ENCODE data around the gene GHRL. TPM values are rescaled to one million over a fixed set of nuclear protein-coding genes. Genes with fewer than 3 reads are reported as not detected.

GHRL gene
- total RNA-seq, 1 experiment from 2014 or later: not detected

DNA sequence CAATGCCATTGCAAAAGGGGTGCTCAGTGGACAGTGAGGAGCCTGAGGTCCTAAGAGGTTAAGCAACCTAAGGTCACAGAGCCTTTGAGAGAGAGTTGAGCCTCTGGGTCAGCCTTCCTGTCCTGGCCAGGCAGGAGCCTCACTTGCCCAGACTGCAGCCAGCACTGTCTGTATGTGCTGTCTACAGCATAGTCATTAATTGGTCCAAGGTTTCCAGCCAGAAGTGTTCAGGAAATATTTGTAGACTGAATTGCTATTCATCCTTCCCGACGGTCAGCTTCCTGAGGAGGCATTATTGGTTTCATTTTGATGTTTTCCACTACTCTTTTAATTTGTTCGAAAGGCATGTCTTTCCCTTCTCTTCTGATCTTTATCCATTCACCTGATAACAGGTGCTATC is 20.1 kb upstream of the GHRL start:
- RAD21 ChIA-PET (ENCODE audit: low non-redundant PET in 1 of 2, low total read pairs in 2 of 2, uncharacterized antibody in 2 of 2, unreplicated experiment in 2 of 2): no interaction called here

More for the DNA sequence above, 20.1 kb upstream of the GHRL start:
- intact Hi-C loops (cut with micrococcal nuclease): no loop called here
- no peaks in the 10 kb centered on the region for H3K9me2 ChIP-seq (ENCODE audit: insufficient read depth)
- TF ChIP-seq JUND (IDR thresholded peaks at IDR 0.05): no peak
- no peak for TF ChIP-seq TCF7L2 (IDR thresholded peaks at IDR 0.05; ENCODE audit: borderline replicate concordance, extremely low read depth, insufficient read depth, insufficient read length)
- no peak for TF ChIP-seq SRF (IDR thresholded peaks at IDR 0.05; ENCODE audit: low read depth)
- no peak for TF ChIP-seq MAX (IDR thresholded peaks at IDR 0.05)
- TF ChIP-seq FOSL1 (IDR thresholded peaks at IDR 0.05; ENCODE audit: low read depth): no peak
- TF ChIP-seq, protein P1, sequence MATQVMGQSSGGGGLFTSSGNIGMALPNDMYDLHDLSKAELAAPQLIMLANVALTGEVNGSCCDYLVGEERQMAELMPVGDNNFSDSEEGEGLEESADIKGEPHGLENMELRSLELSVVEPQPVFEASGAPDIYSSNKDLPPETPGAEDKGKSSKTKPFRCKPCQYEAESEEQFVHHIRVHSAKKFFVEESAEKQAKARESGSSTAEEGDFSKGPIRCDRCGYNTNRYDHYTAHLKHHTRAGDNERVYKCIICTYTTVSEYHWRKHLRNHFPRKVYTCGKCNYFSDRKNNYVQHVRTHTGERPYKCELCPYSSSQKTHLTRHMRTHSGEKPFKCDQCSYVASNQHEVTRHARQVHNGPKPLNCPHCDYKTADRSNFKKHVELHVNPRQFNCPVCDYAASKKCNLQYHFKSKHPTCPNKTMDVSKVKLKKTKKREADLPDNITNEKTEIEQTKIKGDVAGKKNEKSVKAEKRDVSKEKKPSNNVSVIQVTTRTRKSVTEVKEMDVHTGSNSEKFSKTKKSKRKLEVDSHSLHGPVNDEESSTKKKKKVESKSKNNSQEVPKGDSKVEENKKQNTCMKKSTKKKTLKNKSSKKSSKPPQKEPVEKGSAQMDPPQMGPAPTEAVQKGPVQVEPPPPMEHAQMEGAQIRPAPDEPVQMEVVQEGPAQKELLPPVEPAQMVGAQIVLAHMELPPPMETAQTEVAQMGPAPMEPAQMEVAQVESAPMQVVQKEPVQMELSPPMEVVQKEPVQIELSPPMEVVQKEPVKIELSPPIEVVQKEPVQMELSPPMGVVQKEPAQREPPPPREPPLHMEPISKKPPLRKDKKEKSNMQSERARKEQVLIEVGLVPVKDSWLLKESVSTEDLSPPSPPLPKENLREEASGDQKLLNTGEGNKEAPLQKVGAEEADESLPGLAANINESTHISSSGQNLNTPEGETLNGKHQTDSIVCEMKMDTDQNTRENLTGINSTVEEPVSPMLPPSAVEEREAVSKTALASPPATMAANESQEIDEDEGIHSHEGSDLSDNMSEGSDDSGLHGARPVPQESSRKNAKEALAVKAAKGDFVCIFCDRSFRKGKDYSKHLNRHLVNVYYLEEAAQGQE (IDR thresholded peaks at IDR 0.05; ENCODE audit: low read depth): no peak
- peaks cover 60 to 74% of the 10 kb centered on the region in 2 experiments for H3K36me3 ChIP-seq (ENCODE audit: control insufficient read depth in 1 of 2, insufficient read depth in 2 of 2, low read length in 2 of 2)
- peaks cover 9% of the 10 kb centered on the region for H3K79me2 ChIP-seq (ENCODE audit: insufficient read depth, low read length)
- ATAC-seq (no peak), DNase-seq (ENCODE audit: low read depth, low spot score) (no peak)
- H3K27me3 ChIP-seq (ENCODE audit: insufficient read depth, low read length): no peaks in the 10 kb centered on the region
- H3K4me1 ChIP-seq (ENCODE audit: control insufficient read depth in 1 of 2, insufficient read depth in 2 of 2, low read length in 2 of 2): no peaks in the 10 kb centered on the region
- H4K20me1 ChIP-seq (ENCODE audit: insufficient read depth): no peaks in the 10 kb centered on the region
- no peak overlapping the region for H3K4me3 ChIP-seq (replicated peaks in 1 of 2; ENCODE audit: low read depth in 1 of 2, low read length in 2 of 2)
- BruUV-seq (replicated peaks): no TSS peak
- no peak overlapping the region for H3K9ac ChIP-seq (ENCODE audit: low read length)
- no peak overlapping the region for H3K27ac ChIP-seq (ENCODE audit: low read depth, low read length)
- no peak overlapping the region for H3K4me2 ChIP-seq (ENCODE audit: low read length)
- CTCF ChIA-PET: no interaction called here
- no peaks in the 10 kb centered on the region for H3K9me3 ChIP-seq (ENCODE audit: control insufficient read depth in 1 of 2, insufficient read depth in 1 of 2, low read depth in 1 of 2, low read length in 2 of 2)
- no peak overlapping the region for H2AFZ ChIP-seq (ENCODE audit: low read depth, low read length, poor library complexity, severe bottlenecking)
- POLR2A ChIA-PET: no interaction called here

Data from HCT116 (cell line).